ENCODE data around the gene GNMT. TPM values are rescaled to one million over a fixed set of nuclear protein-coding genes. Genes with fewer than 3 reads are reported as not detected.

The GNMT gene
- total and polyA plus RNA-seq, 9 of the 15 experiments (the other 6 are each of a cell fraction or from before 2014, with no cell fraction given): 0.11 to 0.29 (median 0.15) TPM; not detected in 6

GRCh38 chr6:42938987-42939809 is 21.4 kb upstream of the GNMT start:
- DNase-seq (ENCODE audit: extremely low read depth in 1 of 4, low spot score in 3 of 4) (peak in 2 of 4 experiments; percentile 12 to 20), FAIRE-seq (no peak), ATAC-seq (peak; percentile 38)
- Histone ChIP-seq H2AFZ (ENCODE audit: low read depth, low read length) (no peak overlapping the region), H4K20me1 (replicated peaks; ENCODE audit: control insufficient read depth, insufficient read depth, low read length) (no peaks in the 10 kb centered on the region; the same call in 1 of the 2 replicates), H3K27ac (ENCODE audit: extremely low read depth, low read depth, low read length) (no peak overlapping the region; the same call in 2 of the 3 replicates), H3K79me2 (ENCODE audit: control insufficient read depth, insufficient read depth, low read length) (peaks cover 3% of the 10 kb centered on the region; the same call in 1 of the 3 replicates), H3K9me3 (replicated peaks; ENCODE audit: control insufficient read depth, insufficient read depth, low read depth, low read length) (no peaks in the 10 kb centered on the region), H3K9me1 (ENCODE audit: control insufficient read depth, insufficient read depth, low read length) (no peaks in the 10 kb centered on the region), H3K27me3 (ENCODE audit: control insufficient read depth in 2 of 2, insufficient read depth in 2 of 2, low read length in 2 of 2) (no peaks in the 10 kb centered on the region), H3K9ac (ENCODE audit: insufficient read depth in 1 of 2, low read depth in 2 of 2, low read length in 2 of 2) (peak overlapping the region in 1 of 2 experiments; percentile 56; a peak in 2 of 4 replicates), H3K4me1 (replicated peaks in 1 of 2; ENCODE audit: control insufficient read depth in 2 of 2, insufficient read depth in 2 of 2, low read length in 2 of 2) (no peaks in the 10 kb centered on the region), H3K36me3 (ENCODE audit: control insufficient read depth, insufficient read depth, low read length) (peaks cover 64% of the 10 kb centered on the region), H3K4me2 (ENCODE audit: insufficient read depth, low read length) (no peak overlapping the region), H3K4me3 (no peak overlapping the region)
- 80% methylated on average over 9 of the region's 9 CpGs for WGBS (ENCODE audit: insufficient coverage, low coverage, missing lambda C conversion rate)
- in situ Hi-C loops (cut with MboI) (no loop called here), intact Hi-C loops (cut with micrococcal nuclease) (no loop called here)
- CTCF ChIA-PET (ENCODE audit: low intra/inter-chr PET ratio): no interaction called here
- no TSS peak for BruUV-seq (replicated peaks)
- peak; percentile 20; the same call in 1 of the 2 replicates for TF ChIP-seq RBFOX2 (IDR thresholded peaks at IDR 0.05; ENCODE audit: low read depth, low read length)
- no peak for TF ChIP-seq COPS2 (conservative IDR thresholded peaks at IDR 0.05)
- POLR2A ChIA-PET: interaction anchor here (0.5 to 2.8 kb wide), 5 partner anchors 9 to 639 kb away, joined by 3 to 30 read pairs (median 3); partner anchors contain the start of gene CNPY3

- no peak overlapping the region; a peak in 1 of 4 replicates for H3K9ac ChIP-seq (ENCODE audit: insufficient read depth in 1 of 2, low read depth in 2 of 2, low read length in 2 of 2)
- intact Hi-C loops (cut with micrococcal nuclease): no loop called here
- BruUV-seq (replicated peaks): no TSS peak
- no peaks in the 10 kb centered on the region for H3K27me3 ChIP-seq (ENCODE audit: control insufficient read depth in 2 of 2, insufficient read depth in 2 of 2, low read length in 2 of 2)
- H4K20me1 ChIP-seq (replicated peaks; ENCODE audit: control insufficient read depth, insufficient read depth, low read length): no peaks in the 10 kb centered on the region; the same call in 1 of the 2 replicates
- ATAC-seq (no peak; the same call in 2 of the 3 replicates), DNase-seq (ENCODE audit: extremely low read depth in 1 of 4, low spot score in 3 of 4) (no peak), FAIRE-seq (no peak)
- in situ Hi-C loops (cut with MboI): no loop called here
- CTCF ChIA-PET (ENCODE audit: low intra/inter-chr PET ratio): no interaction called here
- WGBS (ENCODE audit: insufficient coverage, low coverage, missing lambda C conversion rate): 79% methylated on average over 4 of the region's 4 CpGs
- no peaks in the 10 kb centered on the region for H3K9me1 ChIP-seq (ENCODE audit: control insufficient read depth, insufficient read depth, low read length)
- no peaks in the 10 kb centered on the region for H3K79me2 ChIP-seq (ENCODE audit: control insufficient read depth, insufficient read depth, low read length)
- H3K27ac ChIP-seq (ENCODE audit: extremely low read depth, low read depth, low read length): no peak overlapping the region
- H3K9me3 ChIP-seq (replicated peaks; ENCODE audit: control insufficient read depth, insufficient read depth, low read depth, low read length): no peaks in the 10 kb centered on the region
- no peak overlapping the region for H3K4me3 ChIP-seq
- POLR2A ChIA-PET: interaction anchor here (0.6 to 2.8 kb wide), 3 partner anchors 10 to 536 kb away, joined by 3 to 30 read pairs (median 3); partner anchors contain the start of gene CNPY3
- H3K4me1 ChIP-seq (replicated peaks in 1 of 2; ENCODE audit: control insufficient read depth in 2 of 2, insufficient read depth in 2 of 2, low read length in 2 of 2): no peaks in the 10 kb centered on the region
- TF ChIP-seq SNRNP70 (optimal IDR thresholded peaks at IDR 0.05; ENCODE audit: low read depth, low read length) (no peak), CEBPB (tag; IDR thresholded peaks at IDR 0.05) (no peak), ZBTB17 (CRISPR knock-in tag; IDR thresholded peaks at IDR 0.05) (no peak), PHB2 (IDR thresholded peaks at IDR 0.05; ENCODE audit: low read depth) (no peak)
- TF ChIP-seq, protein P1, sequence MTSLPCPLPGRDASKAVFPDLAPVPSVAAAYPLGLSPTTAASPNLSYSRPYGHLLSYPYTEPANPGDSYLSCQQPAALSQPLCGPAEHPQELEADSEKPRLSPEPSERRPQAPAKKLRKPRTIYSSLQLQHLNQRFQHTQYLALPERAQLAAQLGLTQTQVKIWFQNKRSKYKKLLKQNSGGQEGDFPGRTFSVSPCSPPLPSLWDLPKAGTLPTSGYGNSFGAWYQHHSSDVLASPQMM (CRISPR knock-in tag; IDR thresholded peaks at IDR 0.05): no peak
- H3K36me3 ChIP-seq (ENCODE audit: control insufficient read depth, insufficient read depth, low read length): peaks cover 58% of the 10 kb centered on the region; the same call in 2 of the 3 replicates
- no peak overlapping the region for H2AFZ ChIP-seq (ENCODE audit: low read depth, low read length)
- H3K4me2 ChIP-seq (ENCODE audit: insufficient read depth, low read length): no peak overlapping the region
These were observed 20.8 kb upstream of the GNMT start for GRCh38 chr6:42939810-42940167.

Data from K562 (cell line).